DMS153 treated with DMSO at 0.1 percent for 48 hours (cell line): ENCODE data around the gene PML.
"Not testable (repeated sequence)": the region's sequence is repeated elsewhere in the genome, so short reads cannot be mapped to it uniquely, and the experiment has no call there.

Experiments
- DNase-seq: peaks from one replicate; lab custom pipeline; 2025; ENCODE audit not compliant: unreplicated experiment; lab: John Stamatoyannopoulos, UW

PML gene

DNA sequence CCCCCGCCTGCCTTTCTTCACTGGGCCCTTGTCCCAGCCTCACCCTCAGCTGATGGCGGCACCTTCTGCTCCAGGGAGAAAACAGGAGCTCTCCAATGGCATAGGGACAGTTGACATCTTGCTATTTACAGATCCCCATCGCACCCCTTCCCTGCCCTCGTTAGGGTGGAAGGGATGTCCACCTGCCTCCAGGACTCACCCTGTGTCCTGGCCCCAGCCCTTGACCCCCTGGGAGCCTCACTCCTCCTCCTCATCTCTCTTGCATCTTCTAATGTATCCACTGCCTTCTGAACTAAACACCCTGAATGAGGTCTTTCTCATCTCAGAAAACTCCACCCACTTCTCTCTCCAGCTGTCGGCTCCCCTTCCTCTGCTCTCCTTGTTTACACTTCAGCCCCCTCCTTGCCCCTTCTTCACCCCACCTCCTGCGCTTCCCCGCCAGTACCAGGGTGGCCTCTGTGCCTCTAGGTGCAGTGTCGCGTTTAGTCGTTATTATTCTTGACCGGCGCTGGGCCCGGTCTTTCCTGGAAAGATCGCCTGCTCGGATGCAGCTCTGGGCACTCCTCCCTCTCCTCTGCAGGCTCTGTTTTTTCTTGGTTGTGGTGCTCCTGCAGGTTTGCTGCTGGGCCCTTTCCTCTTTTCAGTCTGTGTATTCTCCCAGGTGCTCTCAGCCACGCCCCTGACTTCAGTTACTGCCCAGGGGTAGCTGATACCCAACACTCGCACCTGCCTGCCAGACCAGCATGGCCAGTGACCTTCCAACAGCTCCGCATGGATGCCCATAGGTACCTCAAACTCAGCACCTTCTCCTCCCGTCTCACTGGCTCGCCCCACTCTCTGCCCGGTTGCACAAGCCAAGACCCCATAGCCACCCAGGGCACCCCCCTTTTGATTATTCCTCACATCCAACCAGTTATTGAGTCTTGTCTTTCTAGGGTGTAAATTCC lies 42.9 kb downstream of the PML start:
- no peak for DNase-seq

DNA sequence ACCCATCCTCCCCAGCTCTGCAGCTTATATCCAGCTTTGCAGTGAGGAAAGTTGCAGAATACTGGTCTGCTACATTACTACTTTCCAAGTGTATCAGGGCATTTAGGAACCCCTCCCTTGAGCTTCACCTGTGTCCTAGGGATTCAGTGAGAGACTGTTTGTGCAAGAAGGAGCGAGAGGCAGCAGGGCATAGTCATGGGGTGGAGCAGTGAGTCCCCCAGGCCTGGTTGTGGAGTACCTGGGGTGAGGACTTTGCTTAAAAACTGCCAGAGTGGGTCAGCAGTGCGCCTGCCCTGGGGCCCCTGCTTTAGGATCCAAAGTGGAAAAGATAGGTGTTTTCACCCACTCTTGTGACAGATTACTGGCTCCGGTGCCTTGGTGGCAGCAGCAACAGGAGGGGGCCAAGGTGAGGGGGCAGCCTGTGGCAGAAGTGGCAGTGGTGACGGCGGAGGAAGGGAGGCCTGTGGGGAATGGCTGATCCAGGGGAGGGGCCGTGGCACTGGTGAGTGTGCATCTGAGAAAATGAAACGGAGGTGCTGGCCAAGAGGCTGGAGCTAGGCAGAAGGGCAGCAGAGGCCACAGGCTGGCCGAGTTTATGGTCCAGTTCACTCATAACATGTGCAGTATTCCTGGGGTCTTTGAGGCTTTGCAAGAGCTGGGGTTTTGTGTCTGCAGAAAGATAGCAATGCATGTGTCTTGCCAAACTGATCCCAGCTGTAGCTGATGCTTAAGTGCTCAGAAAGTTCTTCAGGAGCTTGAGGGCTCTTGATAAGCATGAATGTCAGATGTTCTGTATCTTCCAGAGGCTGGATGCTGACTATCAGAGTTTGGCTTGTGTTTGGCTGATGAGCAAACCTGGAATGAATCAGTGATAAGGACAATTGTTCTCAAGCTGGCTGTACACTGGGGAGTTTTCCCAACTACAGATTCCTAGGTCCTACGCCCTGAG lies 44.5 kb downstream of the PML start:
- DNase-seq, result no peak

GRCh38 chr15:74039656-74040010 lies 45.1 kb downstream of the PML start:
- DNase-seq, result no peak

- DNase-seq, result no peak
Observed at GRCh38 chr15:74040109-74040850, 45.8 kb downstream of the PML start.

- no peak for DNase-seq
Observed at GRCh38 chr15:74041311-74041756, 46.8 kb downstream of the PML start.

DNA sequence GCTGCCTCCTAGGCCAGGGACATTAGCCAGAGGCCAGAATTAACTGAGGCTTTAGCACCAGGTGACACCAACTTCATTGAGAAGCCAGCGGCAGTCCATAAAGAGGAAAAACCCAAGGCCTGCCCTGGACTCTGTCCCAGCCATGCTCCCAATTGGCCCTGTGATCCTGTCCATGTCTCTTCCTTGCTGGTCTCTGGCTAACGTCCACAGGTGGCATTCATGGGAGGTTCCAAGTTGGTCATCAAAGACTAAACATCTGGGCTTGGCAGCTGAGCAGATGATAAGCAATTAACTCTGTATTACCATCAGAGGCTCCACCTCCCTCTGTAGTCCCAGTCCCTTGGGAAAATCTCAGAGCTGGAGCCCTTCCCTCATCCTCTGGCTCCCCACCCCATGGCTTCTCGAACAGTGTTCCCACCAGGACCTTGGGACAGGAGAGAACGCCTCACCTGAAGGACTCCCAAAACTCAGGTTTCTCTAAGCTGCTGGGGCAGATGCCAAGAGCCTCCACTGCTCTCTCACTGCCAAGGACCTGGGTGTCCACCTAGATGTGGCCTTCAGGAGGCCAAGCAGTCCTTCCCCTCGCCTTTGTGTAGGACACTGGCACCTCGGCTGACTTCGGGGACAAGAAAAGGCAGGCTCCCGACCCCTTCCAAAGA lies 47.4 kb downstream of the PML start:
- no peak for DNase-seq

- DNase-seq, result no peak
Observed at GRCh38 chr15:74042603-74043424, 48.3 kb downstream of the PML start.

DNA sequence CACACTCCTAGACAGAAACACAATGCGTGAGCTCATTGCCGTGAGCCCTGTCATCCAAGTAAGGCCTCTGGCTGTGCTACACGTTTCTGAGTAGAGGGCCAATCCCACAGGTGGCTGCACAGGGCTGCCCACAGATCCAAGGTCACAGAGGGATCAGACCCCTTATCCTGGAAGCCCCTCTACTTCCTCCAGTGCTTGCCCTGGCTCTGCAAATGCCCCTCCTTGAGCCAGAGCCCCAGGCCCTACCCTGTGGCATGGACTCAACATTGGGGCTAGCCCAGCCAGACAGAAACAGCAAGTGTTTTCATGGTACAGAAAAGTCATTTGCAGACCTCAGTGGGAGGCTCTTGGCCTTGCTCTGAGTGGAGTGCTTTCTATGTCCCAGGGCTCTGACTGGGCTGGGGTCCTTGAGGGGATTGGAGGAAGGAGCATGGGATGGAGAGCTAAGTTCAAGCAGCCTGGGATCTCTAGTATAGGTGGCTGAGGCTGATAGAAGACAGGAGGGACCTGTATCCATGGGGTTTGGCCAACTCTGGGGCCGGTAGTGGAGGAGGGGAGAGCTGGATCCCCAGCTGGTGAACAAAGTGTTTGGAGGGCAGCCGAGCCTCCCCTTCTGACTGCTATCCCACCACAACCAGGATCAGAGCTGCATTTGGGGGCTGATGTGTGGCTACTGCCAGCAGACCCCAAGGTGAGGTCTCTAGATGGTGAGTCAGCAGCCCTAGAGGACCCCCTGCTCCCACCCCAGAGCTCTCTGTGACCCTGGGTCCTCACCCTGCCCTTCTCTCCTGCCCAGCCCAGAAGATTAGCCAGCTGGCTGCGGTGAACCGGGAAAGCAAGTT lies 49.1 kb downstream of the PML start:
- no peak for DNase-seq

DNA sequence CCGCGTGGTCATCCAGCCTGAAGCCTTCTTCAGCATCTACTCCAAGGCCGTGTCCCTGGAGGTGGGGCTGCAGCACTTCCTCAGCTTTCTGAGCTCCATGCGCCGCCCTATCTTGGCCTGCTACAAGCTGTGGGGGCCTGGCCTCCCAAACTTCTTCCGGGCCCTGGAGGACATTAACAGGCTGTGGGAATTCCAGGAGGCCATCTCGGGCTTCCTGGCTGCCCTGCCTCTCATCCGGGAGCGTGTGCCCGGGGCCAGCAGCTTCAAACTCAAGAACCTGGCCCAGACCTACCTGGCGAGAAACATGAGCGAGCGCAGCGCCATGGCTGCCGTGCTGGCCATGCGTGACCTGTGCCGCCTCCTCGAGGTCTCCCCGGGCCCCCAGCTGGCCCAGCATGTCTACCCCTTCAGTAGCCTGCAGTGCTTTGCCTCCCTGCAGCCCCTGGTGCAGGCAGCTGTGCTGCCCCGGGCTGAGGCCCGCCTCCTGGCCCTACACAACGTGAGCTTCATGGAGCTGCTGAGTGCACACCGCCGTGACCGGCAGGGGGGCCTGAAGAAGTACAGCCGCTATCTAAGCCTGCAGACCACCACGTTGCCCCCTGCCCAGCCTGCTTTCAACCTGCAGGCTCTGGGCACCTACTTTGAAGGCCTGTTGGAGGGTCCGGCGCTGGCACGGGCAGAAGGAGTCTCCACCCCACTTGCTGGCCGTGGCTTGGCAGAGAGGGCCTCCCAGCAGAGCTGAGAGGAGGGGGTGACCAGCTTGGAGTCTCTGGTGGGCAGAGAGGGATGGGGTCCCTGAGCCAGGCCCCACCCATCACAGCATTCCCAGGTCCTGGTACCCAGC lies 50.0 kb downstream of the PML start:
- no peak for DNase-seq

GRCh38 chr15:74045184-74045583 lies 50.7 kb downstream of the PML start:
- no peak for DNase-seq

DNA sequence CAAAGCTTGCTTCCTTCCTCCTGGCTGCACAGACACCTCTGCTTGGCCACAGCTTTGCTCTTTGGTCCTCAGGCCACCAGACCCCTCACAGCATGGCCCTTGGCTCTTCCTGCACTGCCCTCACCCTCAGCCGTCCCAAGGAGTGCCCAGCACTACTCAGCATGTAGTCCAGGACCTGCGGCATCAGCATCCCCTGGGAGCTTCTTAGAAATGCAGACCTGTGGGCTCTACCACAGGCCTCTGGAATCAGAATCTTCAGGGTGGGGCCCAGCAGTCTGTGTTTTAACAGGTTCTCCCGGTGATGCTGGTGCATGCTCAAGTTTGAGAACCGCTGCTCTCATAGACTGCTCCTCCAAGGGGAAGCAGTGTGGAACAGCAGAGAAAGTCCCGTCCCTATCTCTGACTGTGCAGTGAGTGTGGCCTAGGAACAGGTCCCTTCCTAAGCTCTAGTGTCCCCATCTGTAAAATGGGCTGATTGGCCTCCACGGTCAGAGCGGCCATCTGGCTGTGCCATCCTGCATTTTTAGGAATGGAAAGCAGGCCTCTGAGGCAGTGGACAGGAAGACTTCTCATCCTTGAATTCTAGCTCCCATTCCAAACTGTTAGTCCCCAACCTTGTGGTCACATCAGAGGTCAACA lies 51.2 kb downstream of the PML start:
- no peak for DNase-seq

DNA sequence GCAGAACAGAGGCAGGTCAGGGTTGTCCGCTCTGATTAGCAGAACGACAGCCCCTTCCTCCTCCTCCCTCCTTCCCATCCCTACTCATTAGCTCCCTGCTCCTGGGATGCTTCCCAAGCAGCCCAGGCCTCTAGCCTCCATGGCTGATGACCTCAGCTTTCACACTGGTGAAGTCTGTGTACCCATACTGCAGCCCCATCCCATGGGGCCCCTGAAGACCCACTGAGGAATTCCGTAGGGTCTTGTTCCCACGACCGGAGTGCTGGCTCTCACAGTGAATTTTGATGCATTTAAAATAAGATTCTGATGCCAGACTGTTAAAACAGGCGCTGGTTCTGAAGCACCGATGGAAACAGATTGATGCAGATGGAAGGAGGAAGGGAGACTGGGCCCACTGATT lies 51.8 kb downstream of the PML start:
- no peak for DNase-seq

GRCh38 chr15:74050127-74050526 lies 55.6 kb downstream of the PML start:
- no peak for DNase-seq

GRCh38 chr15:74050556-74051234 lies 56.2 kb downstream of the PML start:
- no peak for DNase-seq

DNA sequence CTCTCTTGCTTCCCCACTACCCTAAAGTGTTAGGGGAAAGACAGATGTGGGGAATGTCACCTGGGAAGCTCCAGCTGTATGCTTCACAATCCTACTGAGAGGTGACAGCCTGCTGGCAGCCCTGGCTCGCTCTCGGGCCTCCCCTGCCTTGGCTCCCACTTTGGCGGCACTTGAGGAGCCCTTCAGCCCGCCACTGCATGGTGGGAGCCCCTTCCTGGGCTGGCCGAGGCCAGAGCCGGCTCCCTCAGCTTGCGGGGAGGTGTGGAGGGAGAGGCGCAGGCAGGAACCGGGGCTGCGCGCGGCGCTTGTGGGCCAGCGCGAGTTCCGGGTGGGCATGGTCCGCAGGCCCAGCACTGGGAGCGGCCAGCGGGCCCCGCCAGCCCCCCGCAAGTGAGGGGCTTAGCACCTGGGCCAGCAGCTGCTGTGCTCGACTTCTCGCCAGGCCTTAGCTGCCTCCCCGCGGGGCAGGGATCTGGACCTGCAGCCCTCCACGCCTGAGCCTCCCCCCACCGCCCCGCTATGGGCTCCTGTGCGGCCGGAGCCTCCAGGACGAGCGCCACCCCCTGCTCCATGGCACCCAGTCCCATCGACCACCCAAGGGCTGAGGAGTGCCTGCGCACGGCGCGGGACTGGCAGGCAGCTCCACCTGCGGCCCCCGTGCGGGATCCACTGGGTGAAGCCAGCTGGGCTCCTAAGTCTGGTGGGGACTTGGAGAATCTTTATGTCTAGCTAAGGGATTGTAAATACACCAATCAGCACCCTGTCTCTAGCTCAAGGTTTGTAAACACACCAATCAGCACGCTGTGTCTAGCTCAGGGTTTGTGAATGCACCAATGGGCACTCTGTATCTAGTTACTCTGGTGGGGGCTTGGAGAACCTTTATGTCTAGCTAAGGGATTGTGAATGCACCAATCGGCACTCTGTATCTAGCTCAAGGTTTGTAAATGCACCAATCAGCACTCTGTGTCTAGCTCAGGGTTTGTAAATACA lies 58.0 kb downstream of the PML start:
- DNase-seq, result not testable (repeated sequence)

- DNase-seq, result no peak
Observed at GRCh38 chr15:74053517-74053916, 59.0 kb downstream of the PML start.
